ENCODE measurements around the gene ADIRF. TPM values are rescaled to one million over a fixed set of nuclear protein-coding genes. Genes with fewer than 3 reads are reported as not detected.
"Not testable (repeated sequence)": the region's sequence is repeated elsewhere in the genome, so short reads cannot be mapped to it uniquely, and the experiment has no call there.

The ADIRF gene
- polyA plus RNA-seq, 4 donors, result 11.3 to 44.1 (median 23.7) TPM

DNA sequence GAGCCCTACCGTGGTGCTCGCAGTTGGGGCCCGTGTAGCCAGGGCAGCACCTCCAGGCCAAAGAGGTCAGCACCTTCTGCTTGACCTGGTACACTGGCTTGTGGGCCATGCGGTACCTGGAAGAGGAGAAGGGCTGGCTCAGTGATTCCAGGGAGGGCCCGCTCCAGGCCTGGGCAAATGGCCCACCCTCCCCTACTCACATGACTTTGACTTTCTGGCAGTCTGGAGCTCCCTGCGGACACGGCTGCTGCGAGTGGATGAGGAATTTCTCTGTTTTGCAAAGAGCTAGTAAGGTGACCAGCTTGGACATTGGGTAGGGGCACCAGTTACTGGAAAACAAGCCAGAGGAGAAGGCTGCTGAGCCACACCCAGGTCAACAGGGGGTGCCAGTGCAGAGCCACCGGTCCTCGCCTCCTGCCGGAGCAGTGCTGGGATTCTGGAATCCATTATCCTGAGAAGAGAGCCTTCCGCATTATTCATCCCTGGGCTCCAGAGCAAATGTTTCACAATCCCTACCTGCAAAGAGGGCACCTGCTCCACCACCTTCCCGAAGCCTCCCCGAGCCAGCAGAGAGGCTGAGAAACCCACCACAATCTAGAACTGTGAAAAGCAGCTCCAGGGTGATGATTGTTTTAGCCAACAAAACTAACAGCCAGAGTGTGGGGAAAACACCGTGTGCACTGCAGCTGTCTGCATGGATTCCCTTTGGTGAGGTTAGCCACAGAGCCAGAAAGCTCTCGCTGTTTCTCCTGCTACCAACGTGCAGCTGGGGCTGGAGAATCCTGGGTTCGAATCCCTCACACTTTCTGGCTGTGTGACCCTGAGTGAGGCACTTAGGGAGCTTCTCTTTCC, 22.7 kb upstream of the ADIRF start:
- DNase-seq (ENCODE audit: low read depth in 4 of 4, low spot score in 3 of 4), result no peak

DNA sequence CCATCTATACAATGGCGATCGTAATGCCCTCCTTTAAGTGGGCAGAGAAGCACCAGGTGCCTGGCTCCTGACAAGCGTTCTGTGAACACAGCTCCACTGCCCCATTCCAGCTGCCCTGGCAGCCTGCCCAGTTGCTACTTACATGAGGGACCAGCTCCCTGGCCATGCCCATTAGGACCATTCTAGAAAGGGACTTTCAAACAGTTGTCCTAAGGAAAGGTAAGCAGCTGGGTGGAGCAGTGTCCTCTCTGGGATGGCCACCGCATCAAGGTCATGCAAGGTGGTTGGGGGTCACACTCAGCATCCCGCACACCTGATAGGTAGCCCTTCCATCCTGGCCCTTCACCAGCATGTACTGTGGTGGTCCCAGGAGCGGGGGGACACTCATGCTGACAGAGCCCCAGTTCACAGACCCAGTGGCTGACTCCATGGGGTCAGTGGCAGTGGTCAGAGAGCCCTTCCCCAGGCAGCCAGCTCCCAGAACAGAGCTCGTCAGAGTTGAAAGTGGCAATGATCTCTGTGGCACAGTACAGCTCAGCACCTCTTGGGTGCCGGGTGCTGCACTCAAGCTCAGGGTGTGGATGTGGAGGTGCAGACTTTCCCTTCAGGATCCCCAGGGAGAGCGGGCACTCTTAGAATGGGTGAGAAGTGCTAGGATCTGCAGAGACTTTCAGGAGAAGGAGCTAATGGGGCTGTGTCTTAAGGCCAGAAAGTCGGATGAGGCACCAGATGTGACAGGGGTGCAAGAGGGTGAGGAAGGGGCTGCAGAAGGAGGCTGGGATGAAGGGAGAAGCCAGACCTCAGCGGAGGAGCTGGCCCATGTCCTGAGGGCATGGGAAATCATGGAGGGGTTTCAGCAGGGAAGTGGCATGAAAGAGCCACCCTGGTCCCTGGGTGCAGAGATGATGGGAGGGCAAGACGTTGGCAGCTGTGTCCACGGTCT, 21.8 kb upstream of the ADIRF start:
- no peak for DNase-seq (ENCODE audit: low read depth in 4 of 4, low spot score in 3 of 4)

- DNase-seq (ENCODE audit: low read depth in 4 of 4, low spot score in 3 of 4), result not testable (repeated sequence)
Observed at GRCh38 chr10:86947806-86948205, 20.5 kb upstream of the ADIRF start.

DNA sequence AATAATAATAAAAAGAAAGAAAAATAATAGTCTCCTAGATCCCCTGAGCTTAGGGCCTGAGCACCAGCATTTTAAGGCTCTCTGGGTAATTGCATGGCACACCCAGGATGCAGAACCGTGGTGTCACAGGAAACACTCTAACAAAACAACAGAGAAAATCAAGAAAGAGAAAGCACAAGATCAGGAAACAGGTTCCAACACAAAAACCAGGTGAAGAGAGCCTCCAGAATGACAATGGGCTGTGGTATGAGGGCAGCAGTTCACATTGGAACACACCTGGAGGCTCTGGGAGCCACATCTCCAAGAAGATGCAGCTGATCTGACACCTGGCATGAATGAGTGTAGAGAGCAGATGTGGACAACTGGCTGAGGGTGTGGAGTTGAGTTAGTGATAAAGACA, 17.9 kb upstream of the ADIRF start:
- no peak for DNase-seq (ENCODE audit: low read depth in 4 of 4, low spot score in 3 of 4)

GRCh38 chr10:86951184-86951761, 17.0 kb upstream of the ADIRF start:
- no peak for DNase-seq (ENCODE audit: low read depth in 4 of 4, low spot score in 3 of 4)

- DNase-seq (ENCODE audit: low read depth in 4 of 4, low spot score in 3 of 4), result no peak
Observed at GRCh38 chr10:86952106-86952505, 16.2 kb upstream of the ADIRF start.

DNA sequence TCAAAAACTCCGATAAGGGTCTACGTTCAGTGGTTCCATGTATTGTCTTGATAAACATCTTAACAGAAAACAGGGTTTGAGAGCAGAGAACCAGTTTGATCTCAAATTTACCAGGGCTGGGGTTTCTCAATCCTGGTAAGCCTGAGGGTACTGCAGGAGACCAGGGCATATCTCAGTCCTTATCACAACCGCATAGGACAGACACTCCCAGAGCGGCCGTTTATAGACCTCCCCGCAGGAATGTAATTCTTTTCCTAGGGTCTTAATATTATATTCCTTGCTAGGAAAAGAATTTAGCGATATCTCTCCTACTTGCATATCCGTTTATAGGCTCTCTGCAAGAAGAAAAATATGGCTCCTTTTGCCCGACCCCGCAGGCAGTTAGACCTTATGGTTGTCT, 15.6 kb upstream of the ADIRF start:
- DNase-seq (ENCODE audit: low read depth in 4 of 4, low spot score in 3 of 4), result not testable (repeated sequence)

DNA sequence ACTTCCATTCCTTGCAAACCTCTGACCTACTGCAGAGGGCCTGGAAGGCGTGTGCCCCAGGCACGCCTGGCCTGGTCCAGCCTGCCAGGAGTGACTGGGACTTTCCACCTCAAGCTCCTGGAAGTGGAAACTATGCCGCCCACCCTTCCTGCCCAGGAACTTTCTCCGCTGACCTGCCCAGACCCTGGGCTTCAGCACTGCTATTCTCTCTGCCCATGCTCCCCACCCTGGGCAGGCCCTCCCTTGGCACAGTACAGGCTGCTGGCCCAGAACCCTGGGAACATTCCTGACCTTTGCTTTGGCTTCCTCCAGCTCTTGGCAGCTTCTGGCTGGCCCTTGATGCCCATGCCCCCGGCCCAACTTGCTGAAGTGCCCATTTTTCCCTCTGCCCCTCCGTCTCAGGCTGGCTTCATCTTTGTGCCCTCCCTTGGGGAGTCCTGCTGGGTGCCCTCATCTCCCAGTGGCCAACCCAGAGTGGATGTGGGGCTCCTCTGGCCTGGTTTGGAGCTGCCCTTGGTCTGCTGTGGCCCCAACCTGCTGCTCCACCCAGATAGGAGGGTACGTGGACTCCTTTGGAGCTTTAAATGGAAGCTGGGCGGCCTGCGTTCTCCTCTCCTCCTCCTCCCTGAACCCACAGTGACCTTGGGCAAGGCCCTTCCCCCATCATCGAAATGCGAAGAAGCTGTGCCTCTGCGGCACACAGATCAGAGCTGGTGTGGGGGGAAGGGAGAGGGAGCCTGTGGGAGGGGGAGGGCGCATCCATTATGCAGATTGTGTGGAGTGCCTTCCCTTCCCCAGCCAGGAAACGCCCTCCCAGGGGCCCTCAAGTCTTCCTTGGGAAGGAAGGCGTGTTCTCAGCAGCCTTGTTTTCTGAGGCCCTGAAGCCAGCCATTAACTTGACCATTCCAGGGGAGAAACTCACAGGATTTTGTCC, 14.3 kb upstream of the ADIRF start:
- DNase-seq (ENCODE audit: low read depth in 4 of 4, low spot score in 3 of 4), result peak in 1 of 4 donors; percentile 62

DNA sequence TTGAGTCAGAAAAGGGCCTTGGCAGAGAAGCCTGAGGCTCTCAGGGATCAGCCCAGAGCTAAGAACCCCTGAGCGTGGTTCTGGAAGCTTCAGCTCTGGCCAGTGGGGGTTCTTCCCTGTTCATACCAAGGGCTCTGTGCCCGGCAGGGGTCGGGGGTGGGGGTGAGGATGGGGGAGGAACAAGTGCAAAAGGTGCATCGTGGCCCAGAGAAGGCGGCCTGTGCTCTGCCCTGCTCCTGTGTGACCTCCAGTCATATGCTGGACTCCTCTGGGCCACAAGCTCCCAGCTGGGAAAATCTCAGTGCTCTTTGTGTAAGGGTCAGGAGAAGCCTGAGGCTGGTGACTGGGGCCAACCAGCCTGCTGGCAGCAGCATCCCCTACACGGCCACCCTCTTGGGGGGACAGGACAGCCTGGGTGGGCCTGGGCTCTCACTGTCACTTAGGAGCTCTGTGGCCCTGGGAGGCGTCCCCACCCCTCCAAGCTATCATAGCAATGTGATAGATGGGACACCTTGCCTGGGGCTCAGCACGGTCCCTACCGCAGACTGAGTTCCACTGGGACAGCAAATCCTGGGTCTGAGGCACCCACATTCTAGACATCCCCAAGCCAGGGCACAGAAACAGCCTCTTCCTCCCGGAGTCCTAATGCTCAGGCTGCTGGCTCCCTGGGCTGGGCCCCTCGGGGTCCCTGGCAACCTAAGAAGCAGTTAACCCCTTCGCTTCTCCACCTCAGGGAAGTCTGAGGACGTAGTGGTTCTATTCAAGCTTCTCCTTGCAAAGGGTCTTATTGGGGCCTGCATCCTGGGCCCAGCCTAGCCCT, 13.4 kb upstream of the ADIRF start:
- DNase-seq (ENCODE audit: low read depth in 4 of 4, low spot score in 3 of 4), result no peak

DNA sequence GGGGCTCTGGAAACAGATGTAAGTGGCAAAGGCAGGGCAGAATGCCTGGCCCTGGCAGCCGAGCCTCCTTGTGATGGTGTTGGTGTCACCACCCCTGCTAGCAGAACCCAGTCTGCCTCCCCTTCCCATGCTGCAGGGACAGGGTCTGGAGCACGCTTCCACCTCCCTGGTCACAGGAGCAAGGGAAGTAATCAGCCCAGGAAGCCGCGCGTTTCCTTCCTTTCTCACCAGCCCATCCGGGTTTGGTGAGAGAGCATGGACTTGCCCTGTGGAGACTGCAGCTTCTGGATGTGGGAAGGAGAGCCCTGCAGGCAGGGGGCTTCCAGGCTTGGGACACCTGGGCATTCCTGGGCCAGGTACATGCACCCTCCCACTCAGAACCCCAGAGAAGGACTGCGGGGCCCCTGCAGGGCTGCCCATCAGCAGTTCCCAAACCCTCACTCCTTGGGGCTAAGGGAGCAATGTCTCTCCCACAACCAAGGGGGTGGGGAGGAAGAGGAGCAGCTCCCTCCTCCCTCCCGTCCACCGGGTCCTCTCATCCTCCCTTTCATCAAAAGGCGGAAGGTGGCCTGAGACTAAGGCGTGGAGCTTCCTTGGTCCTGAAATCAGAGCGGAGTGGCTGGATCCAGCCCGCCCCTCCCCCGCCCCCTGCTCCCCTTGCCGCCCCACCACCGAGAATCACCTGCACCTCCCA, 12.6 kb upstream of the ADIRF start:
- DNase-seq (ENCODE audit: low read depth in 4 of 4, low spot score in 3 of 4), result no peak

GRCh38 chr10:86956195-86956847, 12.0 kb upstream of the ADIRF start:
- DNase-seq (ENCODE audit: low read depth in 4 of 4, low spot score in 3 of 4), result no peak

DNA sequence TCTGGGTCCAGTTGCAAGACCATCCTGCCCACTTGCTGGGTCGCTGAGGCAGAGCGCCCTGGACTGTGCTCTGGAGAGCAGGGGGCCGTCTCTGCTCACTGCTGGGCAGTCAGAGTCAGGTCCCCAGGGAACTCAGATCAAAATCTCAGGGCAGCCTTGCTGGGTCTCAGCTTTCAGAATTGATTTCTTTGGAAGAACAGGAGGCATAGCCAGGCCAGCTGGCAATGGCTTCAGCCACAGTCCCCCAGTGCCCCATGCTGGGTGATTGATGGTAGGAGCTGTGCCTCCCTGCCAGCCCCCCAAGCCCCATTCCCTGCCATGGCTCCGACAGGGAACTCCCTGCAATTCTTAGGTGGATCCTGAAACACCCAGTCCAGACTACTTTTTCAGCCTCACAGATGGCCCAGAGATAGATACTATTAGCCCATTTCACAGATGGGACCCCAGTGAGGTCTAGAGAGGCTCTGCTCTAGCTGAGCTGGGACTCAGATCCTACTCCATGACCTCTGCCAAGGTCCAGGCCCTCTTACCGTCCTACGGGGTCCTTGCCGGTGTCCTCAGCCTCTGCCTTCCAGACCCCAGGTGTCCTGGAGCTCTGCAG, 11.3 kb upstream of the ADIRF start:
- no peak for DNase-seq (ENCODE audit: low read depth in 4 of 4, low spot score in 3 of 4)

- DNase-seq (ENCODE audit: low read depth in 4 of 4, low spot score in 3 of 4), result no peak
Observed at GRCh38 chr10:86957471-86958115, 10.7 kb upstream of the ADIRF start, which contains the start of gene MMRN2. Gene MMRN2, minus strand, starts transcription at chr10:86957615. Its CDS starts 74 bp downstream, at chr10:86957541.

GRCh38 chr10:86958116-86958900, 10.0 kb upstream of the ADIRF start, which contains the start of gene SNCG:
Gene SNCG, plus strand, starts transcription at chr10:86958599. Its CDS starts 99 bp downstream, at chr10:86958698.
- DNase-seq (ENCODE audit: low read depth in 4 of 4, low spot score in 3 of 4), result no peak

GRCh38 chr10:86958901-86959736, 9.2 kb upstream of the ADIRF start:
- DNase-seq (ENCODE audit: low read depth in 4 of 4, low spot score in 3 of 4), result no peak

- DNase-seq (ENCODE audit: low read depth in 4 of 4, low spot score in 3 of 4), result no peak
Observed at GRCh38 chr10:86959737-86960002, 8.6 kb upstream of the ADIRF start.

Measured in right renal pelvis (tissue), 4 donors.